ENCODE measurements around the gene PCDHB2.
"Not testable (repeated sequence)": the region's sequence is repeated elsewhere in the genome, so short reads cannot be mapped to it uniquely, and the experiment has no call there.

Gene PCDHB2

DNA sequence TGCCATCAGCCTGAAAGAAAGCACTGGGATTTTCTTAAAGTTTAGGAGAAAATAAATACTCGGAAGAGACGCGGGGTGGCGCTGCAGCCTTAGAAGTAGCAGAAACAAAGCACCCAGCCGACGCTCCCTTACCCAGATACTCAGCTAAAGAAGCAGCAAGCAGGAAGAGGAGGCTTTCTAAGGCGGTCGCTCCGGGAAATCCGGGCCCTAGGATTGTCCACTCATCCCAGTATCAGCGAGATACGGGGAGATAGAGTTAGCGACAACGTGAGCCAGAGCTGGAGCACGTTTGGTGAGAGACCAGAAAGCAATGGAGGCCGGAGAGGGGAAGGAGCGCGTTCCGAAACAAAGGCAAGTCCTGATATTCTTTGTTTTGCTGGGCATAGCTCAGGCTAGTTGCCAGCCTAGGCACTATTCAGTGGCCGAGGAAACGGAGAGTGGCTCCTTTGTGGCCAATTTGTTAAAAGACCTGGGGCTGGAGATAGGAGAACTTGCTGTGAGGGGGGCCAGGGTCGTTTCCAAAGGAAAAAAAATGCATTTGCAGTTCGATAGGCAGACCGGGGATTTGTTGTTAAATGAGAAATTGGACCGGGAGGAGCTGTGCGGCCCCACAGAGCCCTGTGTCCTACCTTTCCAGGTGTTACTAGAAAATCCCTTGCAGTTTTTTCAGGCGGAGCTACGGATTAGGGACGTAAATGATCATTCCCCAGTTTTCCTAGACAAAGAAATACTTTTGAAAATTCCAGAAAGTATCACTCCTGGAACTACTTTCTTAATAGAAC lies at the start of gene PCDHB2:
Gene PCDHB2 (plus strand): TSS at position 135 of the 782 bp plus-strand sequence. CDS start 176 bp downstream, at position 311.
- DNase-seq (ENCODE audit: low spot score): peak; percentile 83

DNA sequence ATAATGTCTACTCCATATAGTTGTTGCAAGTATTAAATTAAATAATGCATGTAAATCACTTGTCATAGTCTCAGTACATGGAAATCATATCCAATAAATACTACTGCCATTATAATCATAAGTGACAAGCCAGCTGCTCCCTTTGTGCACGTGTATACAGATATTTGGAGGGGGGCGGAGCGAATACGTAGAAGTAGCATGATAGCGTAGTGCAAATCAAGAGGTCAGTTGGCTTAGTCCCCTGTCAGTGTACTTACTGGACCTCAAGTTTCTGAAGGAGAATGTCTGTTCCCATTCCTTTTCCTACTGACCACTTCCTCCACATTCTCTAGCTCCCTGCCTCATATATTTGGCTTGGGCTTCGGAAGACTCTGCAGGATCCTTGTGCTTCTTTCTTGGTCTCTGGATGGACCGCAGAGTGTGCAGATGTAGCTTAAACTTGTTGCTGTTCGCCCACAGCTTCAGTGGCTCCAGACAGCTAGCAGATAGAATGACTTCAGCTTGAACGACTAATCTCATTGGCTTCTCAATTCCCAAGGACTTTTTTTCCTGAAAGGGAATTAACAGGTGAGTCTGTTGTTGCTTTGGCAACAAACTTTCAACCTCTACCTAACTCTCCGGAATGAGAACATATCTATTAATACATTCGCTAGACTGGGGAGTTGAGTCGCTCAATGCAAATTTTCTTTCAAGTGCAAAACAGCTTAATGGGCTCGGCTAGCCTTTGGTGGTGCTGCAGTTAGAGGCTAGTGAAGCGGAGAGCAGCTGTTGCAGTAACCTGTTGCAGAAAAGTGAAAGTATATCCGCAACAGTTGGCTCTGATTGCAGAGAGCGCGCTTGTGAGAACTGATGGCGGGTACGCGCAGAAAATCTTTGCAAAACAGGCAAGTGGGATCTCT lies 43.5 kb upstream of the PCDHB2 start, which contains the start of gene PCDHB1:
Gene PCDHB1 (plus strand): TSS at position 753 of the 899 bp plus-strand sequence. CDS start 97 bp downstream, at position 850.
- DNase-seq (ENCODE audit: low spot score): no peak

DNA sequence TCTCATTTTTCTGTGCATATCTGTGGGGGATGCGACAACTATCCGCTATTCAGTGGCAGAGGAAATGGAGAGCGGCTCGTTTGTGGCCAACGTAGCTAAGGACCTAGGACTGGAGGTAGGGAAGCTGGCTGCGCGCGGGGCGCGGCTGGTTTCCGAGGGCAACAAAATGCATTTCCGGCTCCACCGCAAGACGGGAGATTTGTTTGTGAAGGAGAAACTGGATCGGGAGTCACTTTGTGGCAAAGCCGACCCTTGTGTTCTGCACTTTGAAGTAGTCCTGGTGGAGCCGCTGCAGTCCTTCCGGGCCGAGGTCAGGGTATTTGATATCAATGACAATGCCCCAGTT lies 42.9 kb upstream of the PCDHB2 start:
- no peak for DNase-seq (ENCODE audit: low spot score)

DNA sequence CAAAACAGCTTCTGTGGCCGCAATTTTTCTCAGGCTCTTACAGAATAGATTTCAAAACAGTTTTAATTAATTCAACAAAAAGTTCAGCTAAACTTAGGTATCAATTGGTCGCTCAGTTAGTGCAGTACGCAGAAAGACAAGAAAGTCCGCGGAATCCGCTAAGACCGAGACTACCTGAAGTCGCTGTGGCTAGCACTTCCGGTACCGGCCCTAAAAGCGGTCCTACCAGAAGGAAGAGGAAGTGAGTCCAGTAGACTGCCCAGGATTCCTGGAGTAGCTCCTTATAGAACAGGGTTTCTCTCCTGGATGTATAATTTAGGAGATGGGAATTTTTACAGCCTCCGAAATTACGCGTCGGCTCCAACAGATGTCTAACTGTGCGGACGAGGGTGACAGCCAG lies 16.6 kb upstream of the PCDHB2 start:
- no peak for DNase-seq (ENCODE audit: low spot score)

DNA sequence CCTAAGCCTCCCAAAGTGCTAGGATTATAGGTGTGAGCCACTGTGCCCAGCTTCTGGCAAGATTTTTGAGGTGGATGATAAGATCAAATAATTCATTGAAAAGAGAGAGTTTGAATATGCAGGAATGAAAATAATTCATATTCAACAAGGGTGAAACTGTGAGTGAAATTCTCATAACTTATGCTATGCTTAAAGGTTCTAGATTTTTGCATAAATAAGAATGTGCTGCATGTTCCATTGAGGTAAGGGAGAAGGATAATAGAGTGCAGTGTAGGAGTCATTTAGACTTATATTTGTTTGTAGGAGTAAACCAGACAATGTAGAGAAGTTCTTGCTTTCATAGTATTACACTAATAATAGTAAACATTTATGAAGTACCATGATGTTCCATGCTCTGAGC lies 12.2 kb upstream of the PCDHB2 start:
- no peak for DNase-seq (ENCODE audit: low spot score)

DNA sequence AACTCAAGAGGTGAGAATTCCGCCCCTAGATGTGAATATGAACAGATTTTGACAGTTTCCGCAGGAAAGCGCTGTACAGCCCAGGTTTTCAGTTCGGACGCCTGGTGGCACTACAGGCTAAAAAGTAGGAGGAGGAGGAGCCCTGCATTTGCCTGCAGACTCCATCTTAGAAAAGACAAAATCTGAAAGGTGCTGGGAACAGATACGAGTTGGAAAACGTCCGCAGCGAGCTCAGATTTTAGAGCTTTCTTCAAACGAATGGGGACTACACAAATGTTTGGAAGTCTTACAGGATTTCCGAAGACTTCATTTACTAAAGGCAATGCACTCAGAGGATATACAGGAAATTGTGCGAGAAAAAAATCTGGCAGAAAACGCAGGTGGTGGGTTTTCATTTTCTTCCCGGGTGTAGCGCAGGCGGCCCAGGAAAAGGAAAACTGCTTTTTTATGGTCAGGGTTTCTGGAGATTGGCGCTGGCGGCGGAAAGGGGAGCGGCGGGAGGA lies 9.9 kb upstream of the PCDHB2 start:
- peak; percentile 50 for DNase-seq (ENCODE audit: low spot score)

DNA sequence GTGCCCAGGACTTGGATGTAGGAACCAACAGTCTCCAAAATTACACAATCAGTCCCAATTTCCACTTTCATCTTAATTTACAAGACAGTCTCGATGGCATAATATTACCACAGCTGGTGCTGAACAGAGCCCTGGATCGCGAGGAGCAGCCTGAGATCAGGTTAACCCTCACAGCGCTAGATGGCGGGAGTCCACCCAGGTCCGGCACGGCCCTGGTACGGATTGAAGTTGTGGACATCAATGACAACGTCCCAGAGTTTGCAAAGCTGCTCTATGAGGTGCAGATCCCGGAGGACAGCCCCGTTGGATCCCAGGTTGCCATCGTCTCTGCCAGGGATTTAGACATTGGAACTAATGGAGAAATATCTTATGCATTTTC lies 837 bp downstream of the PCDHB2 start:
- no peak for DNase-seq (ENCODE audit: low spot score)

DNA sequence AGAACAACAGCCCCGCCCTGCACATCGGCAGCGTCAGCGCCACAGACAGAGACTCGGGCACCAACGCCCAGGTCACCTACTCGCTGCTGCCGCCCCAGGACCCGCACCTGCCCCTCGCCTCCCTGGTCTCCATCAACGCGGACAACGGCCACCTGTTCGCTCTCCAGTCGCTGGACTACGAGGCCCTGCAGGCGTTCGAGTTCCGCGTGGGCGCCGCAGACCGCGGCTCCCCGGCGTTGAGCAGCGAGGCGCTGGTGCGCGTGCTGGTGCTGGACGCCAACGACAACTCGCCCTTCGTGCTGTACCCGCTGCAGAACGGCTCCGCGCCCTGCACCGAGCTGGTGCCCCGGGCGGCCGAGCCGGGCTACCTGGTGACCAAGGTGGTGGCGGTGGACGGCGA lies 1.8 kb downstream of the PCDHB2 start:
- not testable (repeated sequence) for DNase-seq (ENCODE audit: low spot score)

DNA sequence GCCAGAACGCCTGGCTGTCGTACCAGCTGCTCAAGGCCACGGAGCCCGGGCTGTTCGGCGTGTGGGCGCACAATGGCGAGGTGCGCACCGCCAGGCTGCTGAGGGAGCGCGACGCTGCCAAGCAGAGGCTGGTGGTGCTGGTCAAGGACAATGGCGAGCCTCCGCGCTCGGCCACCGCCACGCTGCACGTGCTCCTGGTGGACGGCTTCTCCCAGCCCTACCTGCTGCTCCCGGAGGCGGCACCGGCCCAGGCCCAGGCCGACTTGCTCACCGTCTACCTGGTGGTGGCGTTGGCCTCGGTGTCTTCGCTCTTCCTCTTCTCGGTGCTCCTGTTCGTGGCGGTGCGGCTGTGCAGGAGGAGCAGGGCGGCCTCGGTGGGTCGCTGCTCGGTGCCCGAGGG lies 2.2 kb downstream of the PCDHB2 start:
- not testable (repeated sequence) for DNase-seq (ENCODE audit: low spot score)

DNA sequence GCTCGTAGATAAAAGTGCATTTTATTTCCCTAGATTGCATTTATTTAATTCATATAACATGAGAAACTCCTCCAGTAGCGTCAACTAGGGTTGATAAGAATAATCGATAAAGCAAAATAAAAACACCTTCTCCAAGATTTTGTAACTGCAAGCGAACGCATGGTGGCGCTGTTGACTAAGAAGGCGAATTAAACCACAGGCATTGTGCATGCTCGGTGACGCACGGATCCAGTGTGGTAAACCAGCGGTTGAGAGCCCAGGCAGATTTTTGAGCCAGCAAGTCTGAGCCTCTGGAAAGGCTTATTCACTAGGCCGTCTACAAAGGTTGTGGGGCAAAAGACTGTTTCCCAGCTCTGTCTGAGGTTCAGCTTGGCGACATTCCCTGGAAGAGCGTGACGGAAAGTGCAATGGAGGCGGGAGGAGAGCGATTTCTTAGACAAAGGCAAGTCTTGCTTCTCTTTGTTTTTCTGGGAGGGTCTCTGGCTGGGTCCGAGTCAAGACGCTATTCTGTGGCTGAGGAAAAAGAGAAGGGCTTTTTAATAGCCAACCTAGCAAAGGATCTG lies 5.9 kb downstream of the PCDHB2 start, which contains the start of gene PCDHB3:
Gene PCDHB3 (plus strand): TSS at position 231 of the 563 bp plus-strand sequence. CDS start 177 bp downstream, at position 408.
- peak; percentile 34 for DNase-seq (ENCODE audit: low spot score)

DNA sequence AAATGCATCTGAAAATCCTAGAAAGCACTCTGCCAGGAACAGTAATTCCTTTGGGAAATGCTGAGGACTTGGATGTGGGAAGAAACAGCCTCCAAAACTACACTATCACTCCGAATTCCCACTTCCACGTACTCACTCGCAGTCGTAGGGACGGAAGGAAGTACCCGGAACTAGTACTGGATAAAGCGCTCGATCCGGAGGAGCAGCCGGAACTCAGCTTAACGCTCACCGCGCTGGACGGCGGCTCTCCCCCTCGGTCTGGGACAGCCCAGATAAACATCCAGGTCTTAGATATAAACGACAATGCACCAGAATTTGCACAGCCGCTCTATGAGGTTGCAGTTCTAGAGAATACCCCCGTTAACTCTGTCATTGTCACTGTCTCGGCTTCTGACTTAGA lies 6.6 kb downstream of the PCDHB2 start:
- DNase-seq (ENCODE audit: low spot score): no peak

DNA sequence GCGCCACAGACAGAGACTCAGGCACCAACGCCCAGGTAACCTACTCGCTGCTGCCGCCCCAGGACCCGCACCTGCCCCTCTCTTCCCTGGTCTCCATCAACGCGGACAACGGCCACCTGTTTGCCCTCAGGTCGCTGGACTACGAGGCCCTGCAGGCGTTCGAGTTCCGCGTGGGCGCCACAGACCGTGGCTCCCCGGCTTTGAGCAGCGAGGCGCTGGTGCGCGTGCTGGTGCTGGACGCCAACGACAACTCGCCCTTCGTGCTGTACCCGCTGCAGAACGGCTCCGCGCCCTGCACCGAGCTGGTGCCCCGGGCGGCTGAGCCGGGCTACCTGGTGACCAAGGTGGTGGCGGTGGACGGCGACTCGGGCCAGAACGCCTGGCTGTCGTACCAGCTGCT lies 7.7 kb downstream of the PCDHB2 start:
- DNase-seq (ENCODE audit: low spot score): not testable (repeated sequence)

DNA sequence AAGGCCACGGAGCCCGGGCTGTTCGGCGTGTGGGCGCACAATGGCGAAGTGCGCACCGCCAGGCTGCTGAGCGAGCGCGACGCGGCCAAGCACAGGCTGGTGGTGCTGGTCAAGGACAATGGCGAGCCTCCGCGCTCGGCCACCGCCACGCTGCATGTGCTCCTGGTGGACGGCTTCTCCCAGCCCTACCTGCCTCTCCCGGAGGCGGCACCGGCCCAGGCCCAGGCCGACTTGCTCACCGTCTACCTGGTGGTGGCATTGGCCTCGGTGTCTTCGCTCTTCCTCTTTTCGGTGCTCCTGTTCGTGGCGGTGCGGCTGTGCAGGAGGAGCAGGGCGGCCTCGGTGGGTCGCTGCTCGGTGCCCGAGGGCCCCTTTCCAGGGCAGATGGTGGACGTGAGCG lies 8.1 kb downstream of the PCDHB2 start:
- DNase-seq (ENCODE audit: low spot score): not testable (repeated sequence)

DNA sequence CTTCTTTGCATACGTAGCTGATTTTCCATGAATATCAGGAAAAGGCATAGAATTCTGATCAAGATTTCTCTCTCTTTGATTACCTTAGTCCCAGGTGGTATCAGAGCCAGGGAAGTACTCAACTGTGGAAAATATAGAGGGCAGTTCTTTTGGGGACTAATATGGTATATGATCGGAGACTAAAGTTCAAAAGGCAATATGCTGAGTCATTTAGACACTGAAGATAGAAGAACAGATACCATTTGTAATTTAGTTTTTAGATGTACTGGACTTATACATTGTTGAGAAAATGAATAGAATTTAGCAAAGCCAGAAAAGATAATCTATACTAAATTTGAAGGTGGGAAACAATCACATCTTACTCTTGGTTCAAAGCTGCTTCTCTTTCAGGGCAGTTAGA lies 10.9 kb downstream of the PCDHB2 start:
- DNase-seq (ENCODE audit: low spot score): no peak

DNA sequence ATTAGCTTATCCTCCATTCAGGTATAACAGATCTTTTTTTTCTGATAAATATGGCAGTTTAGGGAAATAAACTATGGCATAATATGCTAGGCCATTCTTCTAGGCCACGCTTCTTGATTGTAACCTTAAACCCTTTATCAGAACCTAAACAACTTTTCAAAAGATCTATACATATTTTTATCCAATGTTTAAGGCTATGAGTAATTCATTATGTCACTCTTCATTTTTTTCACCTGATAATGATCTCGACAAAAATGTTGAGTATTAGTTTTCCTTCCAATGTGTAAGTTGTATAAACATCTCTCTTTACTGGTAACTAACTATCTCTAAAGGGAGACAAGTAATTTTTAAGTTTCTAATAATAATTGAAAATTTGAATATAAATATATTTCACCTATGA lies 24.8 kb downstream of the PCDHB2 start:
- no peak for DNase-seq (ENCODE audit: low spot score)

DNA sequence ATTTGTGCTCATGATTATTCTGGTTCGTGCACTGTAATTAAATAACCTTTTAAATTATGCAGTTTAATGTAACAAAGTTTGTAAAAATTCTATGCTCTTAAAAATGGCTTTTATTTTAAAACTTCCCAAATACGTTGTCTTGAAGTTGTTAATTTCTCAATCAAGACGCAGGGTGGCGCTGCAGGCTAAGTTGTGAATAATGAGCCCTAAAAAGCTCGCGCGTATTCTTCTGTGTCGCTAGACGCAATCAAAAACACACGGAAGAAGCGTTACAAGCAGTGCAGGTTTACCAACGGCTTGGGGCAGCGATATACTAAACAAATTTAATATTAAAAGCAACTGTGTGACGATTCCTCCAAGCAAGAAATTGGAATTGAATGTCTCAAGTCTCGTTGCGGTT lies 27.1 kb downstream of the PCDHB2 start, which contains the start of gene PCDHB4:
Gene PCDHB4 (plus strand): TSS at position 256 of the 400 bp plus-strand sequence. CDS start 181 bp downstream, outside the sequence.
- peak; percentile 46 for DNase-seq (ENCODE audit: low spot score)

DNA sequence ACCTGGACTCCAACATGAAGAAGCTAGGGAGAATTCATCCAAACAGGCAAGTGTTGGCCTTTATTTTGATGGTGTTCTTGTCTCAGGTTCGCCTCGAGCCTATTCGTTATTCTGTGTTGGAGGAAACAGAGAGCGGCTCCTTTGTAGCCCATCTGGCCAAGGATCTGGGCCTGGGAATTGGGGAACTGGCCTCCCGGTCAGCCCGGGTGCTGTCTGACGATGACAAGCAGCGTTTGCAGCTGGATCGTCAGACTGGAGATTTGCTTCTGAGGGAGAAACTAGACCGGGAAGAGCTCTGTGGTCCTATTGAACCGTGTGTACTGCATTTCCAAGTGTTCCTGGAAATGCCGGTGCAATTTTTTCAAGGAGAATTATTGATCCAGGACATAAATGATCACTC lies 27.6 kb downstream of the PCDHB2 start:
- no peak for DNase-seq (ENCODE audit: low spot score)

DNA sequence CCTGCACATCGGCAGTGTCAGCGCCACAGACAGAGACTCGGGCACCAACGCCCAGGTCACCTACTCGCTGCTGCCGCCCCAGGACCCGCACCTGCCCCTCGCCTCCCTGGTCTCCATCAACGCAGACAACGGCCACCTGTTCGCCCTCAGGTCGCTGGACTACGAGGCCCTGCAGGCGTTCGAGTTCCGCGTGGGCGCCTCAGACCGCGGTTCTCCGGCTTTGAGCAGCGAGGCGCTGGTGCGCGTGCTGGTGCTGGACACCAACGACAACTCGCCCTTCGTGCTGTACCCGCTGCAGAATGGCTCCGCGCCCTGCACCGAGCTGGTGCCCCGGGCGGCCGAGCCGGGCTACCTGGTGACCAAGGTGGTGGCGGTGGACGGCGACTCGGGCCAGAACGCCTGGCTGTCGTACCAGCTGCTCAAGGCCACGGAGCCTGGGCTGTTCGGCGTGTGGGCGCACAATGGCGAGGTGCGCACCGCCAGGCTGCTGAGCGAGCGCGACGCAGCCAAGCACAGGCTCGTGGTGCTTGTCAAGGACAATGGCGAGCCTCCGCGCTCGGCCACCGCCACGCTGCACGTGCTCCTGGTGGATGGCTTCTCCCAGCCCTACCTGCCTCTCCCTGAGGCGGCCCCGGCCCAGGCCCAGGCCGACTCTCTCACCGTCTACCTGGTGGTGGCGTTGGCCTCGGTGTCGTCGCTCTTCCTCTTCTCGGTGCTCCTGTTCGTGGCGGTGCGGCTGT lies 29.2 kb downstream of the PCDHB2 start:
- DNase-seq (ENCODE audit: low spot score): not testable (repeated sequence)

DNA sequence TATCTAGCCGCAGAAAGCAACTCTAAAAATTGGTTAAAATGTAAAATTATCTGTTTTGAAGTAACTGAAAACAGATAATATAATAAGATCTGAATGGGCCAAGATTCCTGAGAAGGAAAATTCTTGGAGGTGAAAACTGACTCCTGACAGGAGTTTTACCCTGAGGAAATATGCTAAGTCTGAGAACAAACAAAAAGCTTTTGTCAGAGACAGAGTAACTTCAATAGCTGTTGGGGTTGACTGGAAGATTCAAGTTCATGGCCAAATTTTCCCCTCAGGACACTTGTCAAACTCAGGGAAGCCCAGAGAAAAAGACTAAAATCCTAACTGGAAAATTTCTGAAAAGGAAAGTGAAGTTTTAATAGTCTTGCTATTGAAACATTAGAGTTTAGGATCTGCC lies 32.9 kb downstream of the PCDHB2 start:
- no peak for DNase-seq (ENCODE audit: low spot score)

DNA sequence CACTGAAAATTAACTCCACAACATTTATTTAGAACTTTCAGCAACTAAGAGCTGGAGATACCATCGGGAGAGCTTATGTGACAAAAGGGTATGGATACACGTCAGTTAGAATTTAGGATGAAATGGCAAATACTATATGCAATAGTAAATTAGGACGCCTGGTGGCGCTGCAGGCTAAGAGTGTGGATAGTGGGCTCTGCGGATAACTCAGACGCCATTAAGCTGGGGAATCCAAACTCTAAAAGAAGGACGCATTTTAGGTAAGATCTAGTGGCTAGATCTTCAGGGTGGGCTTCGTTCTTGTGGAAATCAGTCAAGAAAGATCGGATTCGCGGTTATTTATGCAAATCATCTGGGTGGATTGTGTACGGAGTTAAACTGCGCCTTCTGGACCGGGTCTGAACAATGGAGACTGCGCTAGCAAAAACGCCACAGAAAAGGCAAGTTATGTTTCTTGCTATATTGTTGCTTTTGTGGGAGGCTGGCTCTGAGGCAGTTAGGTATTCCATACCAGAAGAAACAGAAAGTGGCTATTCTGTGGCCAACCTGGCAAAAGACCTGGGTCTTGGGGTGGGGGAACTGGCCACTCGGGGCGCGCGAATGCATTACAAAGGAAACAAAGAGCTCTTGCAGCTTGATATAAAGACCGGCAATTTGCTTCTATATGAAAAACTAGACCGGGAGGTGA lies 40.8 kb downstream of the PCDHB2 start, which contains the start of gene PCDHB5:
Gene PCDHB5 (plus strand): TSS at position 177 of the 688 bp plus-strand sequence. CDS start 229 bp downstream, at position 406.
- DNase-seq (ENCODE audit: low spot score): peak; percentile 36

All from cerebellar cortex (tissue), 1 donor.